Measurements from ENCODE around the gene SI.
"Not testable (repeated sequence)": the region's sequence is repeated elsewhere in the genome, so short reads cannot be mapped to it uniquely, and the experiment has no call there.

The SI gene

DNA sequence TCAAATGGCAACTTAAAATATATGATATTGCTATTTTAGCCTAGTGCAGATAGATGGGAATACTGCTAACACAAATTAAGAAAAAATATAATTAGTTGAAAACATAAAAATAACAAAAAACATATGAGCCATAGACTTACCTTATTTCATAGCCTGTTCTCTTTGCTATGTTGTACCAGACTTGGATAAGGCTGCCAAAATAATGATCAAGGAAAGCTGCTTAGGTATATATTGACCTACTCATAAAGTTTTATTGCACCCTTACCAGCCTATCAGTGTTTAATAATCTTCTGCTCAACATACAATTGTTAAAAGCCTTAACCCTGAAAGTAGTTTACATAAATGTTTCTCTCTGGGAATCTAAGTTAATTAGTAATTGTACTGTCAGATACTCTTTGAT is at the start of gene SI:
Gene SI (minus strand): TSS at position 204 of the 400 bp plus-strand sequence. CDS start 2,484 bp downstream, outside the sequence.
- no peaks in the 10 kb centered on the region for H3K4me1 Mint-ChIP-seq (ENCODE audit: low read depth)
- H3K27ac Mint-ChIP-seq = no peak within 1 kb of the TSS
- H3K27me3 Mint-ChIP-seq (ENCODE audit: low read depth) = no peaks in the 10 kb centered on the region
- H3K36me3 Mint-ChIP-seq (ENCODE audit: low read depth) = no peaks in the 10 kb centered on the region
- no peaks in the 10 kb centered on the region for H3K9me3 Mint-ChIP-seq
- no peak within 1 kb of the TSS for H3K4me3 Mint-ChIP-seq

DNA sequence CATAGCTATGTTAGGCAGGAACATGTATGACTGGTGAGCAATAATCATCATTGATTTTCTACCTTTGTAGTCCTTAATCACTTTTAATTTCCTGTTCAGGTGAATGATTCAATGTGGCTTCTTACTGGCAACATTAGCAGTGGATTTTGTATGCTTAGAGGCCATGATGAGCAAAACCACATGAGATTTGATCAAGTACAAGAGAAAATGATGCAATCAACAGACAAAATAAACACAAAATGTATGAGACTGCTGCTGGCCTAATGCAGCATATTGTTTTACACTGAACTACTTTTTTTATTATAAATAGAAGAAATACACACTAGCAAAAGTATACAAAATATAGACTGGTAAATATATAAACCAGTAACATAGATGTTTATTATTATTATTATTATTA is 47.5 kb upstream of the SI start:
- H3K27ac Mint-ChIP-seq = no peak overlapping the region
- H3K9me3 Mint-ChIP-seq = peaks cover 12% of the 10 kb centered on the region
- H3K27me3 Mint-ChIP-seq (ENCODE audit: low read depth) = no peaks in the 10 kb centered on the region
- H3K36me3 Mint-ChIP-seq (ENCODE audit: low read depth) = no peaks in the 10 kb centered on the region
- no peak overlapping the region for H3K4me3 Mint-ChIP-seq
- H3K4me1 Mint-ChIP-seq (ENCODE audit: low read depth) = no peaks in the 10 kb centered on the region

DNA sequence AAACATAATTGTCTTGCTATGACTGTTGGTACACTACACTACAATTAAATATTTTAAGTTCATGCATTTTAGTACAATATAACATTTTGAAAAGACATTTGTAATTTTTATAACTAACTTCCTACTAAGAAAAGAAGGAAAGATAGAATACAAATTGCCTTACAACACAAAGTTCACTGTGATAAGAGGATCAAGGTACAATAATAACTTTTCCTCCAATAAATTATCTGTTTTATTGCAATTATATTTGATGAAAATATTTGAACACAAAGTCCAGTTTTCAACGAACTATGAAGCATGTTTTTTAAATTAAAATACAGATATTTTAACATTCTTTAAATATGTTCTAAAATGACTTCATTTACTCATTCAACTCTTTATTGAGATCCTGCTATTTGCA is 33.1 kb upstream of the SI start:
- Mint-ChIP-seq H3K4me3 (no peak overlapping the region), H3K27me3 (ENCODE audit: low read depth) (no peaks in the 10 kb centered on the region), H3K27ac (no peak overlapping the region), H3K9me3 (no peaks in the 10 kb centered on the region), H3K36me3 (ENCODE audit: low read depth) (no peaks in the 10 kb centered on the region), H3K4me1 (ENCODE audit: low read depth) (no peaks in the 10 kb centered on the region)

DNA sequence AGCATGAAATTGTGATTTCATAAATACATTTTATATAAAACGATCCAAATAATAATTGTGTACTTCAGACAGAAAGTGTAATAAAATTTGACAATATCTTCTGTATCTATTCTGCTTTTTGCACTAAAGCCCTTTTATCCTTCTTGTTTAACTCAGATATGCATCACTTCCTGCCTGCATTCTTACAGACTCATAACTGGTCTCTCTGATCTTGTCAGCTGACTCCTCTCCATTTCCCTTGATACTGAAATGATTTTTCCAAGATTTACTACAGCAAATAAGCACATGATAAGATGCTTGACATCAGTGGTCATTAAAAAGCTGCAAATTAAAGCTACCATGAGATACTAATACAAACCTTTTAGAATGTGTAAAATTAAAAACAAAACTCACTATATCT is 25.3 kb upstream of the SI start:
- Mint-ChIP-seq H3K27me3 (ENCODE audit: low read depth) (no peaks in the 10 kb centered on the region), H3K4me1 (ENCODE audit: low read depth) (no peaks in the 10 kb centered on the region), H3K9me3 (no peaks in the 10 kb centered on the region), H3K36me3 (ENCODE audit: low read depth) (no peaks in the 10 kb centered on the region), H3K27ac (no peak overlapping the region), H3K4me3 (no peak overlapping the region)

DNA sequence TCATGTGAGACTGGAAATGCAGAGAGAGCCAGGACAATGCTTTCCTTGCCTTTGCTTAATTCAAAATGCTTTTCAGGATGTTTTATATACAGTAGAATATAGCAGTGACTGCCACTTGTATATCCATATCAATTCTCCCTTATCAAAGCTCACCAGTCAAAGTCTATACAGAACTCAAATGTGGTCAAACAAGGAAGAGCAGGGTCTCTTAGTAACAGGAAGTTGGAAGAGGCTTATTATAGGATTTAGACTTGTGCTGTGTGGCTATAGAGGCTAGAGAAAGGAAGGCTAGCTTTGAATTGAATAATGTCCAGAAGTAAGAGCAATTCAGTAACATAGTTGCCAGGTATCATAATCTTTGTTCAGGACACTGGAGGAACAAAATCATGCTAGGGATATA is 4.4 kb upstream of the SI start:
- H3K4me1 Mint-ChIP-seq (ENCODE audit: low read depth) = no peaks in the 10 kb centered on the region
- H3K27ac Mint-ChIP-seq = no peak overlapping the region
- H3K27me3 Mint-ChIP-seq (ENCODE audit: low read depth) = no peaks in the 10 kb centered on the region
- H3K4me3 Mint-ChIP-seq = no peak overlapping the region
- no peaks in the 10 kb centered on the region for H3K36me3 Mint-ChIP-seq (ENCODE audit: low read depth)
- no peaks in the 10 kb centered on the region for H3K9me3 Mint-ChIP-seq

DNA sequence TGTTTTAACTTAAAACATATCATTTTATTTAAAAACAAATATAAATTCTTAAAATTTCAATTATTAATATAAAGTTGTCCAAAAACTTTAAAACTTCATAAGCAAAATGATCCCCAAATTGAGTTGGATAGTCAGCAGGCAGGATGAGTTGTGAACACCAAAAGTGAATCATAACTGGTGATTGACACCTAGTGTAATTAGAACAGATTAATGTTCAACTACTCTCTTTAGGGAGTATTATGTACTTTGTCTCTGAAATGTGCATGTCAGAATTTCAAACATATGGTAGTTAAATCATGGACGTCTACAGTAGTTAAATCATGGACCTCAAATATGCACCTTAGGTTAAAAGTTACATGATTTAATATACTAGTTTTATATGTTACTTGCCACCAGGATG is 2.9 kb upstream of the SI start:
- Mint-ChIP-seq H3K4me3 (no peak overlapping the region), H3K27ac (no peak overlapping the region), H3K27me3 (ENCODE audit: low read depth) (no peaks in the 10 kb centered on the region), H3K4me1 (ENCODE audit: low read depth) (no peaks in the 10 kb centered on the region), H3K9me3 (no peaks in the 10 kb centered on the region), H3K36me3 (ENCODE audit: low read depth) (no peaks in the 10 kb centered on the region)

DNA sequence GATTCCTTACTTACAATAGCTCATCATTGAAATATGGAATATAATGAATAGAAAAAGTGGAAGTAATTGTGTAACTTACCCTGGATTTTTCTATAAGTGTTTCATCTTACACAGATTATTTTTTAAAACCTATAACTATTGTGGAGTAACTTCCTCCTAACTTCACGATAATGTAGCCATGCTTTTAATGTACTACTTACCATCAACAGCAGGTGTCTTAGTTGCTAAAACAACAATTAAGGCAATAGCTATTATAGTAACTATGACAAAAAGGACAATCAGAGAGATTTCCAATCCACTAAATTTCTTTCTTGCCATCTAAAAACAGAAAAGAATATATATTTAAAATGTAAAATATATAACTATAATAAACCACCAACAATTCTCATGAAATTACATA is 2.6 kb downstream of the SI start:
- H3K36me3 Mint-ChIP-seq (ENCODE audit: low read depth) = no peaks in the 10 kb centered on the region

DNA sequence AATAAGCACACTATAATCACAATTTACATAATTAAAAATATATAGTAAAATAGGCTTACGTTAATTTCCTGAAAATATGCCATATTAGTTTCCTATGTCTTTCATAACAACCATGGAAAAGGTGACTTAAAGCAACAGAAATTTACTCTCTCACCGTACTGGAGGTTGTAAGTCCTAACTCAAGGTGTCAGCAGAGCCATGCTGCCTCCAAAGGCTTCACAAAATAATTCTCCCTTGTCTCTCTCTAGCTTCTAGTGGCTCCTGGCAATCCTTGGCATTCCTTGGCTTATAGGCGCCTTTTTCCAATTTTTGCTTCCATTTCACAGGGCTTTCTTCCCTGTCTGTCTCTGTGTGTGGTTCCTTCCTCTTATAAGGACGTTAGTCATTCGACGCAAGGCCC is 7.6 kb downstream of the SI start:
- Mint-ChIP-seq H3K4me1 (ENCODE audit: low read depth) (no peaks in the 10 kb centered on the region), H3K27ac (no peak overlapping the region), H3K36me3 (ENCODE audit: low read depth) (no peaks in the 10 kb centered on the region), H3K4me3 (no peak overlapping the region), H3K27me3 (ENCODE audit: low read depth) (no peaks in the 10 kb centered on the region), H3K9me3 (no peaks in the 10 kb centered on the region)

More for the DNA sequence above, 2.6 kb downstream of the SI start:
- Mint-ChIP-seq H3K4me1 (ENCODE audit: low read depth) (no peaks in the 10 kb centered on the region), H3K4me3 (no peak overlapping the region), H3K27ac (no peak overlapping the region), H3K27me3 (ENCODE audit: low read depth) (no peaks in the 10 kb centered on the region), H3K9me3 (no peaks in the 10 kb centered on the region)

DNA sequence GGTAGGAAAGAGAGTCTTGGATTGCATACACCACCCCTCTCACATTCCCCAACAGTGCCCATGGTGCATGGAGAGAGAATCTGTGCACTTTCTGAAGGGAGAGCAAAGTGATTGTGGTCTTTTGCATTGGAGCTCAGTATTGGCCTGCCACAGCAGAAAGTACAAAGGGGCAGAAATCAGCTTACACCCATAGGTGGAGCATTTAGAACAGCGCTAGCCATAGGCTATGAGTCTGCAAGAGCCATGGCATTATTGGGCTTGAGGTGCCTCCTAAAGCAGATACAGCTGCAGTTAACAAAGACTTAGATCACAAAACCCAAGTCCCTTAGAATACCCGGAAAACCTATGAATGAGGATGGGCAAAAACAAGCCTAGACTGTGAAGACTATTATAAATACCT is 21.8 kb downstream of the SI start:
- Mint-ChIP-seq H3K4me1 (ENCODE audit: low read depth) (no peaks in the 10 kb centered on the region), H3K27me3 (ENCODE audit: low read depth) (no peaks in the 10 kb centered on the region), H3K36me3 (ENCODE audit: low read depth) (no peaks in the 10 kb centered on the region), H3K4me3 (no peak overlapping the region), H3K27ac (no peak overlapping the region), H3K9me3 (peaks cover 4% of the 10 kb centered on the region)

DNA sequence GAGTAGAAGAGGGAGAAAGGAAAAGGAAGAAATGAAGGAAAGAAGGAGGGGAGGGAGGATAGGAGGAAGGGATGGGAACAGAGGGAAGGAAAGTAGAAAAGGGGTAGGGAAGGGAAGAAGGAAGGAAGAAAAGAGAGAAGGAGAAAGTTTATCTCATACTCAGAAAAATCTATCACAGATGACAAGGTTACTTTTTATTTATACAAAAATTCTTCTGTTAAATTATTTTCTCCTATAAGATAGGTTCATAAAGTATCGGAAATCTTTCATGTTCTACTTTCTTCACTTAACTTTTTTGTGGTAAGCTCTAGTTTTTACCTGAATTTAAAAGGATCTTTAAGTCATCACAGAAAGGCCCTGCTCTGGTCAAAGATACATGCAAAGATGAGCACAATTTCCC is 38.1 kb downstream of the SI start:
- no peaks in the 10 kb centered on the region for H3K4me1 Mint-ChIP-seq (ENCODE audit: low read depth)

DNA sequence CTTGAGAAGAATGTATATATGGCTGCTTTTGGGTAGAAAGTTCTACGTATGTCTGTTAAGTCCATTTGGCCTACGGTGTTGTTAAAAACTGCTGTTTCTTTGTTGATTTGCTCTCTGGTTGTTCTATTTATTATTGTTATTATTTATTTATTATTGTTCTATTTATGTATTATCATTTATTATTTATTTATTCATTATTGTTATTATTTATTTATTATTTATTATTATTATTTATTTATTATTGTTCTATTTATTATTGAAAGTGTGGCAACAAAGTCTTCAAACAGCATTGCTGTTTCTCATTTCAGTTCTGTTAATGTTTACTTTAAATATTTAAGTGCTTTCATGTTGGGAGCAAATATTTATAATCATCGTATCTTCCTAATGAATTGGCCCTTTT is 66.7 kb downstream of the SI start:
- Mint-ChIP-seq H3K27ac (no peak overlapping the region), H3K36me3 (ENCODE audit: low read depth) (no peaks in the 10 kb centered on the region), H3K9me3 (no peaks in the 10 kb centered on the region), H3K4me3 (no peak overlapping the region), H3K27me3 (ENCODE audit: low read depth) (no peaks in the 10 kb centered on the region), H3K4me1 (ENCODE audit: low read depth) (no peaks in the 10 kb centered on the region)

More for the DNA sequence above, 38.1 kb downstream of the SI start:
- Mint-ChIP-seq H3K27me3 (ENCODE audit: low read depth) (no peaks in the 10 kb centered on the region), H3K36me3 (ENCODE audit: low read depth) (no peaks in the 10 kb centered on the region), H3K9me3 (no peaks in the 10 kb centered on the region), H3K4me3 (no peak overlapping the region), H3K27ac (no peak overlapping the region)

DNA sequence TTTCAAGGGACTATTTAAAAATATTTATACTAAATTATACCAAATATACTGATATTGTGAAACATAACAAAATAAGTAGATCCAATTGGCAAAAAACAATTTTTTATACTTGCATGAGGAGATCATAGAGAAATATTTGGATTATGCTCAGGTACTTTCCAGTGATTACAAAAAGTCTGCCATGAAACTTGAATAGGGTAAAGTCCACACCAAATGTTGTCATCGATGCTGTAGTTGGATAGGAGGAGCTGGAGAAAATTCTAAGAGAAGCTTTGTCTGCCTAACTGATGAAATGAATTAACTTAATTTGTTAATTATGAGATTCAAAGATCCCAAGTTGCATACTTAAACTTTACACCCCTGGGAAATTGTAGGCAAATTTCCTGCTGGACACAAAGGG is 93.3 kb downstream of the SI start:
- Mint-ChIP-seq H3K4me1 (ENCODE audit: low read depth) (no peaks in the 10 kb centered on the region), H3K4me3 (no peak overlapping the region), H3K9me3 (no peaks in the 10 kb centered on the region), H3K36me3 (ENCODE audit: low read depth) (no peaks in the 10 kb centered on the region), H3K27ac (no peak overlapping the region), H3K27me3 (ENCODE audit: low read depth) (no peaks in the 10 kb centered on the region)

DNA sequence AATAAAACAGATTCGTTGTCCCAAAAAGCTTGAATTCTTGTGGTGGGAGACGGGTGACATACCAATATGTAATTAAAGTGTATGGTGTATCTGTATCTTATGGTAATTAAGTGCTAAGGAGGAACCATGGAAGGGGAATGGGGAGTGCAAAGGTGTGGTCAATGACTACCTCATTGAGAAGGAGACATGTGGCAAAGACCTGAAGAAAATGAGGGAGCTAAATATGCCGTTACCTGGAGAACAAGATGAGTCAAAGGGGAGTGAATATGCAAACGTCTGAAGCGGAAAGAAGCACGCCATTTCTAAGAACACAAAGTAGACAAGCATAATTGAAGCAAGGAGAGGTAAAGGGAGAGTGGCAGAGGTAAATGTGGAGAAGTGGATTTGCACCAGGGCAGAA is 115.7 kb downstream of the SI start:
- Mint-ChIP-seq H3K4me3 (no peak overlapping the region), H3K27ac (no peak overlapping the region), H3K4me1 (ENCODE audit: low read depth) (no peaks in the 10 kb centered on the region), H3K36me3 (ENCODE audit: low read depth) (no peaks in the 10 kb centered on the region), H3K27me3 (ENCODE audit: low read depth) (no peaks in the 10 kb centered on the region), H3K9me3 (peaks cover 6% of the 10 kb centered on the region)

DNA sequence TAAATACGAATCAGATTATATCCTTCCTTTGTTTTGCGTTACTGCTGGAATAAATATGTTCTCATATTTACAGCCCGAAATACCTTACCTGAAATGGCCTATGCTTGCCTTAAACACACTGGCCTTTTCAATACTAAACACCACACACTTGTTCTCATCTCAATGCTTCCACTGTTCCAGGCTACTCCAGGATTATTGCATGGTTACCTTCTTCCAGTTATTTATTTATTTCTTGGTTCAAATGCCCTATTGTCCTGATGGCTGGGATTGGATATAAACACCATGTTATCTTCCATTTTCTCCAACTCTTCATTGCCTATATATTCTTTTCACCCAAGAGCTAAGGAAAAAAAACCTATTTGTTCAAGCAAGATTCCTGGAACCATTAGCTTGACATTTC is 125.3 kb downstream of the SI start:
- no peaks in the 10 kb centered on the region for H3K27me3 Mint-ChIP-seq (ENCODE audit: low read depth)
- no peak overlapping the region for H3K27ac Mint-ChIP-seq
- H3K9me3 Mint-ChIP-seq = peaks cover 11% of the 10 kb centered on the region
- H3K4me1 Mint-ChIP-seq (ENCODE audit: low read depth) = no peaks in the 10 kb centered on the region
- no peaks in the 10 kb centered on the region for H3K36me3 Mint-ChIP-seq (ENCODE audit: low read depth)
- H3K4me3 Mint-ChIP-seq = no peak overlapping the region

DNA sequence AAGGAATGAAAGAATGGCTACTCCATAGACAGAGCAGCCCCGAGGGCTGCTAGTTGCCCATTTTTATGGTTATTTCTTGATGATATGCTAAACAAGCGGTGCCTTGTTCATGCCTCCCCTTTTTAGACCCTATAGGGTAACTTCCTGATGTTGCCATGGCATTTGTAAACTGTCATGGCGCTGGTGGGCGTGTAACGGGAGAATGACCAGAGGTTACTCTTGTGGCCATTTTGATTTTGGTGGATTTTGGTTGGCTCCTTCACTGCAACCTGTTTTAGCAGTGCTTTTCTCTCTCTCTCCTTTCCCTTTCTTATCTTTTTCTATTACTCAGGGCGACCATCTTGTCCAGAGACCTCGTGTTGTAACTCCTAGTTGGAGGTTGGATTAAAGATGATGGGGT is 126.9 kb downstream of the SI start:
- H3K36me3 Mint-ChIP-seq (ENCODE audit: low read depth); H3K4me3 Mint-ChIP-seq; H3K27me3 Mint-ChIP-seq (ENCODE audit: low read depth); H3K4me1 Mint-ChIP-seq (ENCODE audit: low read depth); H3K27ac Mint-ChIP-seq: not testable (repeated sequence)
- H3K9me3 Mint-ChIP-seq = peaks cover 11% of the 10 kb centered on the region

DNA sequence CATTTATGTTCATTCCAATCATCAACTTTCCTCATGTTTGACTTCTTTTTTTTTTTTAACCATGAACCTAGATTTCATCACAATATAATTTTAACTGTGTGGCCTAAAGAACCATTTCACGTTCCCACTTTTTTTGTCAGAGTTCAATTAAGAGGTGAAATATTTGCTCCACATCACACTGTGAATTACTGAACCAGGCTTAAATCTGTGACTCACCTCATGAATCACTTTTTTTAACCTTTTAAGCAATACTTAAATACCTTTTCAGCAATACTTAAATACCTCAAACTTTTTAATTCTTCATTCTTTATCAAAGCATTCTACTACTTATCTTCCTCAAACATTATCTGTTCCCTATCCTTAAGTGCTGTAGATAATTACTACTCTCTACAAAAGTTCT is 137.6 kb downstream of the SI start:
- H3K4me3 Mint-ChIP-seq = no peak overlapping the region
- no peaks in the 10 kb centered on the region for H3K36me3 Mint-ChIP-seq (ENCODE audit: low read depth)
- H3K4me1 Mint-ChIP-seq (ENCODE audit: low read depth) = no peaks in the 10 kb centered on the region

More for the DNA sequence above, 137.6 kb downstream of the SI start:
- Mint-ChIP-seq H3K27me3 (ENCODE audit: low read depth) (no peaks in the 10 kb centered on the region), H3K9me3 (peaks cover 12% of the 10 kb centered on the region), H3K27ac (no peak overlapping the region)
